CD4-positive, alpha-beta memory T cell (primary cell): ENCODE measurements around the gene PEX19. TPM values are rescaled to one million over a fixed set of nuclear protein-coding genes. Genes with fewer than 3 reads are reported as not detected.

Source experiments
- CTCF ChIA-PET: fragments of 350-600 bp; sonication (Branson Sonifier 250); formaldehyde crosslinking; loops from one replicate; lab custom pipeline; 2021; ENCODE audit warnings: inconsistent platforms; ENCODE audit not compliant: partially characterized antibody; lab: Charles Lee
- POLR2A ChIA-PET: fragments of 350-600 bp; sonication (Branson Sonifier 250); formaldehyde crosslinking; loops from one replicate; lab custom pipeline; 2021; ENCODE audit not compliant: partially characterized antibody; lab: Charles Lee
- DNase-seq, 5 donors: peaks; one replicate each; pipeline versions ENCODE4 v3.0.0 to v3.0.0-alpha.2; 2020 to 2022; ENCODE audit warnings: mixed read lengths in 1 of 5
- H3K27ac ChIP-seq: one replicate; pipeline ENCODE4 v1.7.0; 2013; ENCODE audit warnings: low read depth, low read length
- H3K27me3 ChIP-seq: 2 replicates; pipeline ENCODE4 v1.7.0; 2013; ENCODE audit warnings: mild to moderate bottlenecking, low read length, moderate library complexity; ENCODE audit not compliant: insufficient read depth
- H3K36me3 ChIP-seq: 2 replicates; pipeline ENCODE4 v1.7.0; 2013; ENCODE audit warnings: mild to moderate bottlenecking, low read length, moderate library complexity; ENCODE audit not compliant: insufficient read depth
- H3K4me1 ChIP-seq: 2 replicates; pipeline ENCODE4 v1.7.0; 2013; ENCODE audit warnings: mild to moderate bottlenecking, low read length, moderate library complexity; ENCODE audit not compliant: insufficient read depth
- H3K4me3 ChIP-seq, 2 donors: one replicate each; pipeline ENCODE4 v1.7.0; 2013; ENCODE audit warnings: low read length in 2 of 2, mild to moderate bottlenecking in 1 of 2
- H3K9me3 ChIP-seq, 2 donors: one replicate each; pipeline ENCODE4 v1.7.0; 2013; ENCODE audit warnings: low read length in 2 of 2, control low read depth in 1 of 2; ENCODE audit not compliant: control insufficient read depth in 1 of 2
- H3K27ac Mint-ChIP-seq, 7 donors: one replicate each; pipeline ENCODE4 v1.8.0; 2020 to 2021; ENCODE audit warnings: mixed read lengths in 7 of 7, mild to moderate bottlenecking in 6 of 7, inconsistent platforms in 3 of 7, moderate library complexity in 3 of 7
- H3K27me3 Mint-ChIP-seq, 2 donors: one replicate each; pipeline ENCODE4 v1.8.0; 2020 to 2021; ENCODE audit warnings: mixed read lengths in 2 of 2
- H3K36me3 Mint-ChIP-seq, 2 donors: one replicate each; pipeline ENCODE4 v1.8.0; 2020 to 2021; ENCODE audit warnings: mixed read lengths in 2 of 2, inconsistent platforms in 1 of 2, mild to moderate bottlenecking in 1 of 2
- H3K4me1 Mint-ChIP-seq, 4 donors: one replicate each; pipeline ENCODE4 v1.8.0; 2020 to 2021; ENCODE audit warnings: mixed read lengths in 4 of 4, mild to moderate bottlenecking in 1 of 4
- H3K4me3 Mint-ChIP-seq, 8 donors: one replicate each; pipeline ENCODE4 v1.8.0; 2020 to 2021; ENCODE audit warnings: mixed read lengths in 8 of 8, mild to moderate bottlenecking in 7 of 8, moderate library complexity in 6 of 8, inconsistent platforms in 3 of 8
- H3K9me3 Mint-ChIP-seq, 8 donors: one replicate each; pipeline ENCODE4 v1.8.0; 2020 to 2021; ENCODE audit warnings: mixed read lengths in 8 of 8, mild to moderate bottlenecking in 5 of 8, inconsistent platforms in 3 of 8, moderate library complexity in 1 of 8
- intact Hi-C: fragments of 100-400 bp; cut with micrococcal nuclease; formaldehyde crosslinking; loops from one replicate; pipeline ENCODE4 v1.15.1; 2023
- polyA plus RNA-seq, 2 donors: library from polyadenylated mRNA; unstranded; fragments of 300-500 nt; fragmentation: Illumina TruSeq; gene quantifications; one replicate each; pipeline ENCODE4 v1.2.3, GENCODE V29; 2021
- total RNA-seq, 2 experiments: library from RNA; stranded (reverse); gene quantifications; one replicate each; pipeline ENCODE4 v1.2.3, GENCODE V29; 2021

PEX19 gene
- total and polyA plus RNA-seq, 4 experiments from 2014 or later, result 41.2 to 84.0 (median 57.0) TPM

- no peaks in the 10 kb centered on the region for H3K27me3 ChIP-seq
- no peaks in the 10 kb centered on the region for H3K4me1 ChIP-seq
- no peak overlapping the region for H3K4me3 ChIP-seq
- Mint-ChIP-seq H3K4me3 (no peak overlapping the region), H3K9me3 (no peaks in the 10 kb centered on the region), H3K36me3 (peaks cover 27 to 40% of the 10 kb centered on the region in 2 donors), H3K27me3 (no peaks in the 10 kb centered on the region), H3K27ac (peak overlapping the region in 4 of 7 donors; percentile 1 to 84 (median 66)), H3K4me1 (peaks cover 12 to 27% (median 14%) of the 10 kb centered on the region in 4 donors)
- ChIA-PET CTCF (interaction anchor here (1.0 to 1.5 kb wide), 4 partner anchors 17 to 144 kb away, joined by 3 to 5 read pairs (median 3); no protein-coding TSS in a partner anchor), POLR2A (interaction anchor here (1.3 kb wide), 1 partner anchor 17 kb away, joined by 5 read pairs; the partner anchor contains the start of gene DCAF8)
- no peak for DNase-seq
- intact Hi-C loops, result no loop called here
- peaks cover 8% of the 10 kb centered on the region for H3K36me3 ChIP-seq
- H3K9me3 ChIP-seq, result no peaks in the 10 kb centered on the region
- no peak overlapping the region for H3K27ac ChIP-seq
Observed at GRCh38 chr1:160245434-160245833, 39.5 kb downstream of the PEX19 start.

- H3K4me1 ChIP-seq, result no peaks in the 10 kb centered on the region
- H3K36me3 ChIP-seq, result peaks cover 18% of the 10 kb centered on the region
- Mint-ChIP-seq H3K27me3 (no peaks in the 10 kb centered on the region), H3K9me3 (no peaks in the 10 kb centered on the region), H3K4me1 (peaks cover 10 to 27% (median 15%) of the 10 kb centered on the region in 4 donors), H3K4me3 (no peak overlapping the region), H3K27ac (peak overlapping the region in 4 of 7 donors; percentile 9 to 70 (median 38)), H3K36me3 (peaks cover 38 to 48% of the 10 kb centered on the region in 2 donors)
- ChIA-PET POLR2A (interaction anchor here (0.6 to 1.1 kb wide), 2 partner anchors 18 to 446 kb away, joined by 3 to 4 read pairs; partner anchors contain the start of gene DCAF8), CTCF (interaction anchor here (1.1 to 3.4 kb wide), 6 partner anchors 8 to 51 kb away, joined by 3 to 23 read pairs (median 4); no protein-coding TSS in a partner anchor)
- DNase-seq, result no peak
- intact Hi-C loops, result no loop called here
- no peaks in the 10 kb centered on the region for H3K9me3 ChIP-seq
- no peak overlapping the region for H3K27ac ChIP-seq
- H3K4me3 ChIP-seq, result no peak overlapping the region
- no peaks in the 10 kb centered on the region for H3K27me3 ChIP-seq
Observed at GRCh38 chr1:160244209-160244608, 40.7 kb downstream of the PEX19 start.

GRCh38 chr1:160243767-160244166 lies 41.2 kb downstream of the PEX19 start:
- peaks cover 42 to 53% of the 10 kb centered on the region in 2 donors for H3K36me3 Mint-ChIP-seq
- DNase-seq, result no peak
- H3K27me3 Mint-ChIP-seq, result no peaks in the 10 kb centered on the region
- Histone ChIP-seq H3K4me3 (no peak overlapping the region), H3K9me3 (no peaks in the 10 kb centered on the region), H3K27ac (no peak overlapping the region), H3K27me3 (no peaks in the 10 kb centered on the region), H3K36me3 (peaks cover 22% of the 10 kb centered on the region), H3K4me1 (no peaks in the 10 kb centered on the region)
- H3K27ac Mint-ChIP-seq, result peak overlapping the region in 5 of 7 donors; percentile 6 to 70 (median 25)
- H3K4me3 Mint-ChIP-seq, result no peak overlapping the region
- CTCF ChIA-PET, result interaction anchor here (1.2 to 3.4 kb wide), 4 partner anchors 8 to 50 kb away, joined by 3 to 23 read pairs (median 6); no protein-coding TSS in a partner anchor
- intact Hi-C loops, result no loop called here
- peaks cover 10 to 27% (median 15%) of the 10 kb centered on the region in 4 donors for H3K4me1 Mint-ChIP-seq
- POLR2A ChIA-PET, result interaction anchor here (0.6 to 1.8 kb wide), 3 partner anchors 18 to 445 kb away, joined by 3 to 6 read pairs (median 4); partner anchors contain the start of genes DCAF8 and PEX19
- H3K9me3 Mint-ChIP-seq, result no peaks in the 10 kb centered on the region

GRCh38 chr1:160239582-160240299 lies 45.2 kb downstream of the PEX19 start:
- H3K36me3 ChIP-seq, result peaks cover 53% of the 10 kb centered on the region
- Mint-ChIP-seq H3K4me1 (peaks cover under 1 to 10% (median 6%) of the 10 kb centered on the region in 4 donors), H3K4me3 (peak overlapping the region in 1 of 8 donors; percentile 21), H3K27ac (peak overlapping the region in 3 of 7 donors; percentile 23 to 29 (median 25)), H3K36me3 (peaks cover 57 to 74% of the 10 kb centered on the region in 2 donors), H3K9me3 (no peaks in the 10 kb centered on the region), H3K27me3 (no peaks in the 10 kb centered on the region)
- H3K27ac ChIP-seq, result no peak overlapping the region
- ChIA-PET CTCF (interaction anchor here (2.8 to 3.2 kb wide), 3 partner anchors 12 to 52 kb away, joined by 9 to 19 read pairs (median 16); no protein-coding TSS in a partner anchor), POLR2A (interaction anchor here (0.9 kb wide), 1 partner anchor 31 kb away, joined by 4 read pairs; no protein-coding TSS in a partner anchor)
- H3K4me1 ChIP-seq, result no peaks in the 10 kb centered on the region
- no peak overlapping the region for H3K4me3 ChIP-seq
- intact Hi-C loops, result no loop called here
- H3K27me3 ChIP-seq, result no peaks in the 10 kb centered on the region
- no peaks in the 10 kb centered on the region for H3K9me3 ChIP-seq
- no peak for DNase-seq

GRCh38 chr1:160238408-160238807 lies 46.5 kb downstream of the PEX19 start:
- POLR2A ChIA-PET, result interaction anchor here (0.8 to 1.4 kb wide), 3 partner anchors 14 to 32 kb away, joined by 3 read pairs; no protein-coding TSS in a partner anchor
- Histone ChIP-seq H3K9me3 (no peaks in the 10 kb centered on the region), H3K27me3 (no peaks in the 10 kb centered on the region), H3K27ac (no peak overlapping the region), H3K36me3 (peaks cover 53% of the 10 kb centered on the region), H3K4me3 (no peak overlapping the region), H3K4me1 (peaks cover 6% of the 10 kb centered on the region)
- peaks cover 49 to 76% of the 10 kb centered on the region in 2 donors for H3K36me3 Mint-ChIP-seq
- no peak overlapping the region for H3K4me3 Mint-ChIP-seq
- no peaks in the 10 kb centered on the region for H3K27me3 Mint-ChIP-seq
- CTCF ChIA-PET, result interaction anchor here (0.8 to 3.2 kb wide), 3 partner anchors 13 to 54 kb away, joined by 4 to 19 read pairs (median 16); no protein-coding TSS in a partner anchor
- intact Hi-C loops, result no loop called here
- peaks cover 2 to 19% (median 14%) of the 10 kb centered on the region in 4 donors for H3K4me1 Mint-ChIP-seq
- H3K9me3 Mint-ChIP-seq, result no peaks in the 10 kb centered on the region
- peak overlapping the region in 1 of 7 donors; percentile 36 for H3K27ac Mint-ChIP-seq
- no peak for DNase-seq

GRCh38 chr1:160237558-160237957 lies 47.4 kb downstream of the PEX19 start:
- Mint-ChIP-seq H3K4me3 (peak overlapping the region in 1 of 8 donors; percentile 39), H3K27me3 (no peaks in the 10 kb centered on the region), H3K4me1 (peaks cover 11 to 20% (median 15%) of the 10 kb centered on the region in 4 donors), H3K27ac (peak overlapping the region in 2 of 7 donors; percentile 15 to 46), H3K36me3 (peaks cover 46 to 76% of the 10 kb centered on the region in 2 donors), H3K9me3 (no peaks in the 10 kb centered on the region)
- POLR2A ChIA-PET, result interaction anchor here (1.4 kb wide), 1 partner anchor 31 kb away, joined by 3 read pairs; no protein-coding TSS in a partner anchor
- Histone ChIP-seq H3K4me3 (no peak overlapping the region), H3K4me1 (peaks cover 6% of the 10 kb centered on the region), H3K9me3 (no peaks in the 10 kb centered on the region), H3K27me3 (no peaks in the 10 kb centered on the region), H3K27ac (no peak overlapping the region), H3K36me3 (peaks cover 51% of the 10 kb centered on the region)
- DNase-seq, result no peak
- intact Hi-C loops, result no loop called here
- CTCF ChIA-PET, result interaction anchor here (2.9 to 3.2 kb wide), 2 partner anchors 14 to 55 kb away, joined by 16 to 19 read pairs; no protein-coding TSS in a partner anchor
